ENCODE results near the gene NCR2. TPM values are rescaled to one million over a fixed set of nuclear protein-coding genes. Genes with fewer than 3 reads are reported as not detected.

Gene NCR2
- total RNA-seq, 1 experiment from 2014 or later, result not detected

- Histone ChIP-seq H3K27me3 (ENCODE audit: insufficient read depth, low read depth) (no peaks in the 10 kb centered on the region), H4K20me1 (ENCODE audit: insufficient read depth) (no peaks in the 10 kb centered on the region), H3K27ac (no peak overlapping the region), H3K4me2 (no peak overlapping the region), H3K79me2 (ENCODE audit: low read depth) (no peaks in the 10 kb centered on the region), H3K36me3 (ENCODE audit: low read depth) (no peaks in the 10 kb centered on the region), H3K4me1 (replicated peaks; ENCODE audit: insufficient read depth) (no peaks in the 10 kb centered on the region), H3K9me3 (ENCODE audit: insufficient read depth, low read depth) (peaks cover 10% of the 10 kb centered on the region), H3K4me3 (no peak overlapping the region), H3F3A (ENCODE audit: insufficient read depth, low read depth) (no peaks in the 10 kb centered on the region), H3K9me2 (ENCODE audit: insufficient read depth) (no peaks in the 10 kb centered on the region), H2AFZ (no peak overlapping the region)
- DNase-seq, result no peak
- TF ChIP-seq EZH2 (IDR thresholded peaks at IDR 0.05; ENCODE audit: low read depth) (no peak), CTCF (conservative IDR thresholded peaks at IDR 0.05) (no peak)
- POLR2A ChIA-PET (ENCODE audit: unreplicated experiment), result no interaction called here
- CTCF ChIA-PET, result no interaction called here
- no TSS peak for BruUV-seq (replicated peaks)
- intact Hi-C loops (cut with micrococcal nuclease; ENCODE audit: unreplicated experiment), result no loop called here
Measured at GRCh38 chr6:41302638-41303037, 32.8 kb upstream of the NCR2 start.

- Histone ChIP-seq H3K79me2 (ENCODE audit: low read depth) (no peaks in the 10 kb centered on the region), H3K36me3 (ENCODE audit: low read depth) (no peaks in the 10 kb centered on the region), H3K27ac (no peak overlapping the region), H3K9me3 (ENCODE audit: insufficient read depth, low read depth) (no peaks in the 10 kb centered on the region), H3K27me3 (ENCODE audit: insufficient read depth, low read depth) (peaks cover 8% of the 10 kb centered on the region; the same call in 1 of the 2 replicates), H3F3A (ENCODE audit: insufficient read depth, low read depth) (no peaks in the 10 kb centered on the region), H3K9me2 (ENCODE audit: insufficient read depth) (no peaks in the 10 kb centered on the region), H3K4me3 (no peak overlapping the region), H3K4me2 (0 out of 2 replicates have a peak overlapping the region, but pooled peaks have one; percentile 9), H2AFZ (no peak overlapping the region), H3K4me1 (replicated peaks; ENCODE audit: insufficient read depth) (no peaks in the 10 kb centered on the region), H4K20me1 (ENCODE audit: insufficient read depth) (no peaks in the 10 kb centered on the region)
- BruUV-seq (replicated peaks), result no TSS peak
- ChIA-PET POLR2A (ENCODE audit: unreplicated experiment) (no interaction called here), CTCF (interaction anchor here (0.7 to 0.9 kb wide), 2 partner anchors 14 to 203 kb away, joined by 3 to 7 read pairs; no protein-coding TSS in a partner anchor)
- intact Hi-C loops (cut with micrococcal nuclease; ENCODE audit: unreplicated experiment), result loop anchor here (2.0 to 5.0 kb wide), 3 partner anchors 62 to 376 kb away; no protein-coding TSS in a partner anchor
- peak; percentile 78 for TF ChIP-seq CTCF (conservative IDR thresholded peaks at IDR 0.05)
- no peak for TF ChIP-seq EZH2 (IDR thresholded peaks at IDR 0.05; ENCODE audit: low read depth)
- DNase-seq, result peak; percentile 52 to 65
Measured at GRCh38 chr6:41306187-41306854, 29.1 kb upstream of the NCR2 start.

GRCh38 chr6:41315203-41315602 lies 20.2 kb upstream of the NCR2 start:
- no peak for DNase-seq
- H3K9me2 ChIP-seq (ENCODE audit: insufficient read depth), result no peaks in the 10 kb centered on the region
- H2AFZ ChIP-seq, result no peak overlapping the region
- ChIA-PET CTCF (no interaction called here), POLR2A (ENCODE audit: unreplicated experiment) (no interaction called here)
- H3K9me3 ChIP-seq (ENCODE audit: insufficient read depth, low read depth), result no peaks in the 10 kb centered on the region
- no peaks in the 10 kb centered on the region for H3F3A ChIP-seq (ENCODE audit: insufficient read depth, low read depth)
- no TSS peak for BruUV-seq (replicated peaks)
- no peaks in the 10 kb centered on the region for H3K79me2 ChIP-seq (ENCODE audit: low read depth)
- no peak for TF ChIP-seq EZH2 (IDR thresholded peaks at IDR 0.05; ENCODE audit: low read depth)
- TF ChIP-seq CTCF (conservative IDR thresholded peaks at IDR 0.05), result no peak
- no peak overlapping the region for H3K4me3 ChIP-seq
- peaks cover 14% of the 10 kb centered on the region; the same call in 1 of the 2 replicates for H3K27me3 ChIP-seq (ENCODE audit: insufficient read depth, low read depth)
- no peaks in the 10 kb centered on the region; the same call in 1 of the 2 replicates for H4K20me1 ChIP-seq (ENCODE audit: insufficient read depth)
- H3K4me2 ChIP-seq, result no peak overlapping the region
- intact Hi-C loops (cut with micrococcal nuclease; ENCODE audit: unreplicated experiment), result no loop called here
- H3K27ac ChIP-seq, result no peak overlapping the region
- H3K4me1 ChIP-seq (replicated peaks; ENCODE audit: insufficient read depth), result peaks cover 6% of the 10 kb centered on the region
- no peaks in the 10 kb centered on the region for H3K36me3 ChIP-seq (ENCODE audit: low read depth)

All from PC-9 (cell line).